SHP77 treated with DMSO at 0.1 percent for 48 hours (cell line): Measurements from ENCODE around the gene FAM13A.
"Not testable (repeated sequence)": the region's sequence is repeated elsewhere in the genome, so short reads cannot be mapped to it uniquely, and the experiment has no call there.

Experiments used
- DNase-seq: peaks from one replicate; lab custom pipeline; 2025; lab: John Stamatoyannopoulos, UW

The FAM13A gene

GRCh38 chr4:88897752-88898151 lies 159.2 kb downstream of the FAM13A start:
- no peak for DNase-seq

- DNase-seq, result no peak
Measured at GRCh38 chr4:88897180-88897579, 159.8 kb downstream of the FAM13A start.

GRCh38 chr4:88893961-88894360 lies 163.0 kb downstream of the FAM13A start:
- DNase-seq, result no peak

- no peak for DNase-seq
Measured at GRCh38 chr4:88892646-88893045, 164.3 kb downstream of the FAM13A start.

- no peak for DNase-seq
Measured at GRCh38 chr4:88891636-88892035, 165.3 kb downstream of the FAM13A start.

- DNase-seq, result not testable (repeated sequence)
Measured at GRCh38 chr4:88887409-88887808, 169.6 kb downstream of the FAM13A start.

GRCh38 chr4:88881227-88881569 lies 175.8 kb downstream of the FAM13A start:
- no peak for DNase-seq

- no peak for DNase-seq
Measured at GRCh38 chr4:88880501-88881226, 176.3 kb downstream of the FAM13A start.

- DNase-seq, result no peak
Measured at GRCh38 chr4:88879991-88880390, 177.0 kb downstream of the FAM13A start.

GRCh38 chr4:88878642-88879041 lies 178.3 kb downstream of the FAM13A start:
- no peak for DNase-seq

- peak; percentile 20 for DNase-seq
Measured at GRCh38 chr4:88870428-88870827, 186.6 kb downstream of the FAM13A start.

GRCh38 chr4:88868510-88868909 lies 188.5 kb downstream of the FAM13A start:
- DNase-seq, result no peak

- DNase-seq, result peak; percentile 29
Measured at GRCh38 chr4:88866862-88867550, 190.0 kb downstream of the FAM13A start.

- no peak for DNase-seq
Measured at GRCh38 chr4:88865466-88865865, 191.5 kb downstream of the FAM13A start.

- DNase-seq, result no peak
Measured at GRCh38 chr4:88865046-88865445, 191.9 kb downstream of the FAM13A start.

GRCh38 chr4:88860586-88860985 lies 196.4 kb downstream of the FAM13A start:
- no peak for DNase-seq

GRCh38 chr4:88859191-88859812 lies 197.7 kb downstream of the FAM13A start:
- DNase-seq, result no peak

- no peak for DNase-seq
Measured at GRCh38 chr4:88858752-88859151, 198.2 kb downstream of the FAM13A start.

- no peak for DNase-seq
Measured at GRCh38 chr4:88857588-88857987, 199.4 kb downstream of the FAM13A start.

- no peak for DNase-seq
Measured at GRCh38 chr4:88854481-88854880, 202.5 kb downstream of the FAM13A start.

- not testable (repeated sequence) for DNase-seq
Measured at GRCh38 chr4:88853583-88853982, 203.4 kb downstream of the FAM13A start.

GRCh38 chr4:88846206-88846790 lies 210.7 kb downstream of the FAM13A start:
- DNase-seq, result no peak
